Adrenal gland (tissue), 5 donors: ENCODE data around the gene H2AZ2.

ENCODE experiments used
- POLR2A ChIP-seq, 2 donors: fragments of 450-650 bp; IDR thresholded peaks; one replicate each; pipeline ENCODE4 v1.6.1; 2017; ENCODE audit warnings: antibody characterized with exemption in 2 of 2, mild to moderate bottlenecking in 2 of 2, moderate library complexity in 1 of 2
- TF ChIP-seq, protein P1 (sequence below), 6 experiments: fragments of 450-650 bp in 4 of 6; fragments of 200-600 bp in 2 of 6; sonication (generic) in 1 of 6; IDR thresholded peaks; 1 replicate in 5 of 6; 2 replicates in 1 of 6; pipeline versions ENCODE4 v1.5.1 to v1.8.0; 2016 to 2021; ENCODE audit warnings: antibody characterized with exemption in 6 of 6, mild to moderate bottlenecking in 2 of 6, moderate library complexity in 1 of 6
- donor health status: DM: no; HTN: no; CAD: no.

- TF ChIP-seq POLR2A (IDR thresholded peaks at IDR 0.05), result no peak
- TF ChIP-seq, protein P1, sequence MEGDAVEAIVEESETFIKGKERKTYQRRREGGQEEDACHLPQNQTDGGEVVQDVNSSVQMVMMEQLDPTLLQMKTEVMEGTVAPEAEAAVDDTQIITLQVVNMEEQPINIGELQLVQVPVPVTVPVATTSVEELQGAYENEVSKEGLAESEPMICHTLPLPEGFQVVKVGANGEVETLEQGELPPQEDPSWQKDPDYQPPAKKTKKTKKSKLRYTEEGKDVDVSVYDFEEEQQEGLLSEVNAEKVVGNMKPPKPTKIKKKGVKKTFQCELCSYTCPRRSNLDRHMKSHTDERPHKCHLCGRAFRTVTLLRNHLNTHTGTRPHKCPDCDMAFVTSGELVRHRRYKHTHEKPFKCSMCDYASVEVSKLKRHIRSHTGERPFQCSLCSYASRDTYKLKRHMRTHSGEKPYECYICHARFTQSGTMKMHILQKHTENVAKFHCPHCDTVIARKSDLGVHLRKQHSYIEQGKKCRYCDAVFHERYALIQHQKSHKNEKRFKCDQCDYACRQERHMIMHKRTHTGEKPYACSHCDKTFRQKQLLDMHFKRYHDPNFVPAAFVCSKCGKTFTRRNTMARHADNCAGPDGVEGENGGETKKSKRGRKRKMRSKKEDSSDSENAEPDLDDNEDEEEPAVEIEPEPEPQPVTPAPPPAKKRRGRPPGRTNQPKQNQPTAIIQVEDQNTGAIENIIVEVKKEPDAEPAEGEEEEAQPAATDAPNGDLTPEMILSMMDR (IDR thresholded peaks at IDR 0.05), result no peak
These were observed 60.8 kb downstream of the H2AZ2 start for GRCh38 chr7:44787041-44787440.
